Mononuclear cell (primary cell): ENCODE data around the gene BRD7. TPM values are rescaled to one million over a fixed set of nuclear protein-coding genes. Genes with fewer than 3 reads are reported as not detected.

Experiments used
- total RNA-seq: library from RNA; depleted of rRNA; stranded (reverse); fragments of >200 nt; gene quantifications from one replicate; pipeline ENCODE4 v1.2.3, GENCODE V29; 2012

BRD7 gene
- total RNA-seq, 1 donor, result 55.3 TPM

Other genes starting within 250 kb of the BRD7 start
- 38.7 TPM for gene TENT4B, start 215.7 kb downstream of the BRD7 start, total RNA-seq
- gene ADCY7, start 102.4 kb downstream of the BRD7 start, total RNA-seq, result 75.9 TPM
- 1.2 TPM for gene NKD1, start 179.4 kb upstream of the BRD7 start, total RNA-seq